ENCODE data around the gene EVA1A.

DNA sequence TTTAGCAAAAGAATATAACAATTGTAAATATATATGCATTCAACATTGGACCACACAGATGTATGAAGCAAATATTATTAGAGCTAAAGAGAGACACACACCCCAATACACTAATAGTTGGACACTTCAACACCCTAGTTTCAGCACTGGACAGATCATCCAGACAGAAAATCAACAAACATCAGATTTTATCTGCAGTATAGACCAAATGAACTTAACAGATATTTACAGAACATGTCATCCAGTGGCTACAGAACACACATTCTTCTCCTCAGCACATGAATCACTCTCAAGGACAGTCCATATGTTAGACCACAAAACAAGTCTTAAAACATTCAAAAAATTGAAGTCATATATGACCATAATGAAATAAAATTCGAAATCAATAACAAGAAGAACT, 22.1 kb upstream of the EVA1A start:
- TF ChIP-seq CTCF (IDR thresholded peaks at IDR 0.05; ENCODE audit: borderline replicate concordance, extremely low read depth, low read length, poor library complexity, severe bottlenecking) (no peak), EZH2 (IDR thresholded peaks at IDR 0.05; ENCODE audit: borderline replicate concordance, low read depth, low read length, severe bottlenecking) (no peak)
